Measurements from ENCODE around the gene UBAP1. TPM values are rescaled to one million over a fixed set of nuclear protein-coding genes. Genes with fewer than 3 reads are reported as not detected.
"Not testable (repeated sequence)": the region's sequence is repeated elsewhere in the genome, so short reads cannot be mapped to it uniquely, and the experiment has no call there.

Gene UBAP1
- total RNA-seq, 4 donors from 2014 or later = 13.5 to 37.8 (median 31.7) TPM

DNA sequence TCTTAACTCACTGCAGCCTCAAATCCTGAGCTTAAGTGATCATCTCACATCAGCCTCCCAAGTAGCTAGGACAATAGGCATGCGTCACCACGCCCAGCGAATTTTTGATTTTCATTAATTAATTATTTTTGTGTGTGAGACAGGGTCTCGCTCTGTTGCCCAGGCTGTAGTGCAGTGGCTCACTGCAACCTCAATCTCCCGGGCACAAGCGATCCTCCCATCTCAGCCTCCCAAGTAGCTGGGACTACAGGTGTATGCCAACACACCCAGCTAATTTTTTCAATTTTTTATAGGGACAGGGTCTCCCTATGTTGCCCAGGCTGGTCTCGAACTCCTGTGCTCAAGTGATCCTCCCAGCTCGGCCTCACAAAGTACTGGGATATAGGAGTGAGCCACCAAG, 41.4 kb downstream of the UBAP1 start:
- no peaks in the 10 kb centered on the region for H3K36me3 ChIP-seq
- no peak for DNase-seq
- H3K4me1 ChIP-seq = peaks cover 0 to 2% (median 0%) of the 10 kb centered on the region in 4 donors
- H3K27me3 ChIP-seq = no peaks in the 10 kb centered on the region
- in situ Hi-C loops (cut with MboI; ENCODE audit: low pct_ligation_motif_present in 1 of 4, low pct_unique_long_range_greater_than_20kb in 1 of 4, low sequenced_read_pairs in 3 of 4) = no loop called here
- TF ChIP-seq, protein P1, sequence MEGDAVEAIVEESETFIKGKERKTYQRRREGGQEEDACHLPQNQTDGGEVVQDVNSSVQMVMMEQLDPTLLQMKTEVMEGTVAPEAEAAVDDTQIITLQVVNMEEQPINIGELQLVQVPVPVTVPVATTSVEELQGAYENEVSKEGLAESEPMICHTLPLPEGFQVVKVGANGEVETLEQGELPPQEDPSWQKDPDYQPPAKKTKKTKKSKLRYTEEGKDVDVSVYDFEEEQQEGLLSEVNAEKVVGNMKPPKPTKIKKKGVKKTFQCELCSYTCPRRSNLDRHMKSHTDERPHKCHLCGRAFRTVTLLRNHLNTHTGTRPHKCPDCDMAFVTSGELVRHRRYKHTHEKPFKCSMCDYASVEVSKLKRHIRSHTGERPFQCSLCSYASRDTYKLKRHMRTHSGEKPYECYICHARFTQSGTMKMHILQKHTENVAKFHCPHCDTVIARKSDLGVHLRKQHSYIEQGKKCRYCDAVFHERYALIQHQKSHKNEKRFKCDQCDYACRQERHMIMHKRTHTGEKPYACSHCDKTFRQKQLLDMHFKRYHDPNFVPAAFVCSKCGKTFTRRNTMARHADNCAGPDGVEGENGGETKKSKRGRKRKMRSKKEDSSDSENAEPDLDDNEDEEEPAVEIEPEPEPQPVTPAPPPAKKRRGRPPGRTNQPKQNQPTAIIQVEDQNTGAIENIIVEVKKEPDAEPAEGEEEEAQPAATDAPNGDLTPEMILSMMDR (IDR thresholded peaks at IDR 0.05) = no peak
- TF ChIP-seq EP300 (IDR thresholded peaks at IDR 0.05; ENCODE audit: low read depth) = no peak
- no peak for TF ChIP-seq POLR2A (IDR thresholded peaks at IDR 0.05)
- no peak for TF ChIP-seq POLR2AphosphoS5 (IDR thresholded peaks at IDR 0.05)
- 95% methylated on average over 8 of the region's 8 CpGs; no CpG with 5 or more reads in 1 of the 2 donors for WGBS, 2 donors (ENCODE audit: low coverage in 1 of 2)
- no peaks in the 10 kb centered on the region for H3K9me3 ChIP-seq
- intact Hi-C loops (cut with DNase I; ENCODE audit: low total_unique reads) = no loop called here
- no peak overlapping the region for H3K27ac ChIP-seq
- no peak overlapping the region for H3K4me3 ChIP-seq

DNA sequence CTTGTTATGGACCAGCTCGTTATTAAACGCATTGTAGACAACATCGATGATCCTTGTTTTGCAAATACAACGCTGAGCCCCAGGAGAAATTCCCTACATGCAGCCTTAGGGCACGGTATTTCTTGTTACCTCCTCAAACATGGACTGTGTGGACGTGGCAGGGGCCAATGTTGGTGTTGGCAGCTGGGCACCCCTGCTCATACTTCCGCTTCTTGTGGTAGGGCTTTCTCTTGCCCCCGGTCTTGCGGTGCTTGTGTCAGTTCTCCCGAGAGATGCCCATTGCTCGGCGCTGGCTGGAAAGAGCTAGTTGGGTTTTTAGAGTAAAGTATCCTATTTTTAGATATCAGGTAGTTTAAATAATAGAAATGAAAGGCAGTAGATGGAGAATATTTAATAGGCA, 45.5 kb downstream of the UBAP1 start:
- peaks cover 0 to 2% (median 0%) of the 10 kb centered on the region in 4 donors for H3K4me1 ChIP-seq
- no peaks in the 10 kb centered on the region for H3K9me3 ChIP-seq
- no peaks in the 10 kb centered on the region for H3K27me3 ChIP-seq
- no peak for TF ChIP-seq EP300 (IDR thresholded peaks at IDR 0.05; ENCODE audit: low read depth)
- TF ChIP-seq POLR2A (IDR thresholded peaks at IDR 0.05) = no peak
- TF ChIP-seq POLR2AphosphoS5 (IDR thresholded peaks at IDR 0.05) = no peak
- TF ChIP-seq, protein P1 (IDR thresholded peaks at IDR 0.05) = no peak
- in situ Hi-C loops (cut with MboI; ENCODE audit: low pct_ligation_motif_present in 1 of 4, low pct_unique_long_range_greater_than_20kb in 1 of 4, low sequenced_read_pairs in 3 of 4) (no loop called here), intact Hi-C loops (cut with DNase I; ENCODE audit: low total_unique reads) (no loop called here)
- DNase-seq = no peak
- H3K4me3 ChIP-seq = no peak overlapping the region
- 75 to 97% methylated on average over 4 to 12 of the region's 12 CpGs for WGBS, 2 donors (ENCODE audit: low coverage in 1 of 2)
- H3K36me3 ChIP-seq = no peaks in the 10 kb centered on the region
- H3K27ac ChIP-seq = no peak overlapping the region

DNA sequence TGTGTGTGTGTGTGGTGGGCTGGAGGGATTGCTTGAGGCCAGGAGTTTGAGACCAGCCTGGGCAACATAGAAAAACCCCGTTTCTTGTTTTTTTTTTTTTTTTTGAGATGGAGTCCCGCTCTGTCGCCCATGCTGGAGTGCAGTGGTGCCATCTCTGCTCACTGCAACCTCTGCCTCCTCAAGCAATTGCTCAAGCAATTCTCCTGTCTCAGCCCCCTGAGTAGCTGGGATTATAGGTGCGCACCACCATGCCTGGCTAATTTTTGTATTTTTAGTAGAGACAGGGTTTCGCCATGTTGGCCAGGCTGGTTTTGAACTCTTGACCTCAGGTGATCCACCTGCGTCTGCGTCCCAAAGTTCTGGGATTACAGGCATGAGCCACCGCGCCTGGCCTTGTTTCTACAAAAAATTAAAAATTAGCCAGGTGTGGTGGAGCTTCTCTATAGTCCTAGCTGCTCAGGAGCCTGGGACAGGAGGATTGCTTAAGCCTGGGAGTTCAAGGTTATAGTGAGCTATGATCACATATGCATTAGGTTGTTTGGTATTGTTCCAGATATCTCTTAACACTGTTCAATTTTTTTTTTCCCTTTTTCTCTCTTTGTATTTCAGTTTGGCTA, 47.4 kb downstream of the UBAP1 start:
- H3K27ac ChIP-seq; H3K4me3 ChIP-seq; intact Hi-C loops (cut with DNase I; ENCODE audit: low total_unique reads); H3K4me1 ChIP-seq; H3K36me3 ChIP-seq; H3K27me3 ChIP-seq; H3K9me3 ChIP-seq; in situ Hi-C loops (cut with MboI; ENCODE audit: low pct_ligation_motif_present in 1 of 4, low pct_unique_long_range_greater_than_20kb in 1 of 4, low sequenced_read_pairs in 3 of 4); DNase-seq: not testable (repeated sequence)
- WGBS, 2 donors (ENCODE audit: low coverage in 1 of 2) = 78% methylated on average over 9 of the region's 9 CpGs; no CpG with 5 or more reads in 1 of the 2 donors

DNA sequence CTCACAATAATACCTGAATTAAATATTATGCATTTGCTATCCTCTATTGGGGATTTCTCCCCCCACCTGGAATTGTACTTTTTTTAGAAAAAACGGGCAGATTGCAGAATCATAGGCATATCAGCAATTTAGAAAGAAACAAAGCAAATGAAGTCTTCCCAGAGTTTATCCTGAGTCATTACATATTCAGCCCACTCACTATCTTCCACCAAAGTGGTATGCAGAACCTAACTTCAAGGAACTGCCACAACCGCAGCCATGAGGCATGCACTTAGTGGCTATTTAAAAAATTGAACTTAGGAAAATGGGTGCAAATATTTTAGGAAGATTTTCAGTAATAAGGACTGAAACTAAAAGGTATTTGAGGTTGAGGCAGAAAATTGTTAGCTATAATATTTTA, 48.6 kb downstream of the UBAP1 start:
- no peak for DNase-seq
- H3K4me3 ChIP-seq = no peak overlapping the region
- intact Hi-C loops (cut with DNase I; ENCODE audit: low total_unique reads) (no loop called here), in situ Hi-C loops (cut with MboI; ENCODE audit: low pct_ligation_motif_present in 1 of 4, low pct_unique_long_range_greater_than_20kb in 1 of 4, low sequenced_read_pairs in 3 of 4) (no loop called here)
- TF ChIP-seq POLR2A (IDR thresholded peaks at IDR 0.05) (no peak), EP300 (IDR thresholded peaks at IDR 0.05; ENCODE audit: low read depth) (no peak)
- H3K27me3 ChIP-seq = no peaks in the 10 kb centered on the region
- H3K27ac ChIP-seq = no peak overlapping the region
- no peaks in the 10 kb centered on the region for H3K9me3 ChIP-seq
- 93 to 95% methylated on average over 2 of the region's 2 CpGs for WGBS, 2 donors (ENCODE audit: low coverage in 1 of 2)
- no peaks in the 10 kb centered on the region for H3K36me3 ChIP-seq
- peaks cover 0 to 2% (median 0%) of the 10 kb centered on the region in 4 donors for H3K4me1 ChIP-seq

DNA sequence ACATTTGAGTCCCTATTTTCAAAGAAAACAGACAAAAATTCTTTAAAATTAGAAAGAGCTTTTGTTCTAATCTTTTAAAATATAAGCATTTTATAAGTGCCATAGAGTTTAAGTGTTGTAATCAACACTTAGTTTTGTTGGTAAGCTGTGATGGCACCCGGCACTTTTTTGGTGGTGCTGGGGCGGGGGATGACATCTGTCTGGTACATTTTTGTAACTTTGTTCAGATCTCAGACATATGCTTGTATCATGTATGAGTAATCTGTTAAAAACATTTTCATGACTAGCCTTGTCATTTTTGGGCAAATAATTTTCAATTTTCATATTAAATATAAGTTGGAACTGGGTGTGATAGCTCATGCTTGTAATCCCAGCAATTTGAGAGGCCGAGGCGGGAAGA, 51.7 kb downstream of the UBAP1 start:
- Histone ChIP-seq H3K36me3 (peaks cover 0 to 11% (median under 1%) of the 10 kb centered on the region in 4 donors), H3K4me3 (no peak overlapping the region), H3K27ac (no peak overlapping the region), H3K27me3 (no peaks in the 10 kb centered on the region), H3K4me1 (no peaks in the 10 kb centered on the region), H3K9me3 (no peaks in the 10 kb centered on the region)
- intact Hi-C loops (cut with DNase I; ENCODE audit: low total_unique reads) = no loop called here
- in situ Hi-C loops (cut with MboI; ENCODE audit: low pct_ligation_motif_present in 1 of 4, low pct_unique_long_range_greater_than_20kb in 1 of 4, low sequenced_read_pairs in 3 of 4) = no loop called here
- WGBS, 2 donors (ENCODE audit: low coverage in 1 of 2) = 92 to 94% methylated on average over 4 of the region's 4 CpGs
- no peak for DNase-seq
- no peak for TF ChIP-seq POLR2A (IDR thresholded peaks at IDR 0.05)
- TF ChIP-seq POLR2AphosphoS5 (IDR thresholded peaks at IDR 0.05) = no peak
- no peak for TF ChIP-seq EP300 (IDR thresholded peaks at IDR 0.05; ENCODE audit: low read depth)
- TF ChIP-seq, protein P1 (IDR thresholded peaks at IDR 0.05) = no peak
